ENCODE measurements around the gene ZFP91. TPM values are rescaled to one million over a fixed set of nuclear protein-coding genes. Genes with fewer than 3 reads are reported as not detected.

ZFP91 gene
- total RNA-seq, 4 donors from 2014 or later, result 45.0 to 47.7 (median 47.2) TPM

- Histone ChIP-seq H3K9me3 (peaks cover 0 to 18% (median 0%) of the 10 kb centered on the region in 4 donors), H3K4me3 (no peak overlapping the region), H3K36me3 (no peaks in the 10 kb centered on the region), H3K27me3 (no peaks in the 10 kb centered on the region), H3K4me1 (no peaks in the 10 kb centered on the region), H3K27ac (no peak overlapping the region)
- DNase-seq (ENCODE audit: low spot score in 2 of 2), result no peak
- TF ChIP-seq POLR2A (IDR thresholded peaks at IDR 0.05), result no peak
- TF ChIP-seq CTCF (IDR thresholded peaks at IDR 0.05), result no peak
- TF ChIP-seq EP300 (IDR thresholded peaks at IDR 0.05), result no peak
Measured at GRCh38 chr11:58645854-58646253, 67.0 kb downstream of the ZFP91 start.

GRCh38 chr11:58647141-58647699 is 68.4 kb downstream of the ZFP91 start:
- Histone ChIP-seq H3K9me3 (peaks cover 0 to 18% (median 0%) of the 10 kb centered on the region in 4 donors), H3K27ac (no peak overlapping the region), H3K27me3 (no peaks in the 10 kb centered on the region), H3K4me1 (no peaks in the 10 kb centered on the region), H3K36me3 (no peaks in the 10 kb centered on the region), H3K4me3 (no peak overlapping the region)
- no peak for TF ChIP-seq POLR2A (IDR thresholded peaks at IDR 0.05)
- no peak for TF ChIP-seq EP300 (IDR thresholded peaks at IDR 0.05)
- TF ChIP-seq CTCF (IDR thresholded peaks at IDR 0.05), result no peak
- DNase-seq (ENCODE audit: low spot score in 2 of 2), result no peak
- 41 to 73% methylated on average over 2 of the region's 2 CpGs for WGBS, 2 donors

GRCh38 chr11:58647866-58648265 is 69.0 kb downstream of the ZFP91 start:
- Histone ChIP-seq H3K27ac (no peak overlapping the region), H3K27me3 (no peaks in the 10 kb centered on the region), H3K4me1 (no peaks in the 10 kb centered on the region), H3K9me3 (peaks cover 0 to 18% (median 0%) of the 10 kb centered on the region in 4 donors), H3K4me3 (no peak overlapping the region), H3K36me3 (no peaks in the 10 kb centered on the region)
- 67 to 70% methylated on average over 1 of the region's 1 CpG for WGBS, 2 donors
- no peak for TF ChIP-seq CTCF (IDR thresholded peaks at IDR 0.05)
- TF ChIP-seq POLR2A (IDR thresholded peaks at IDR 0.05), result no peak
- no peak for TF ChIP-seq EP300 (IDR thresholded peaks at IDR 0.05)
- no peak for DNase-seq (ENCODE audit: low spot score in 2 of 2)

- Histone ChIP-seq H3K9me3 (peaks cover 0 to 18% (median 0%) of the 10 kb centered on the region in 4 donors), H3K4me3 (no peak overlapping the region), H3K27me3 (no peaks in the 10 kb centered on the region), H3K4me1 (peaks cover 0 to 3% (median 0%) of the 10 kb centered on the region in 4 donors), H3K36me3 (no peaks in the 10 kb centered on the region), H3K27ac (no peak overlapping the region)
- TF ChIP-seq EP300 (IDR thresholded peaks at IDR 0.05) (no peak), CTCF (IDR thresholded peaks at IDR 0.05) (no peak), POLR2A (IDR thresholded peaks at IDR 0.05) (no peak)
- no peak for DNase-seq (ENCODE audit: low spot score in 2 of 2)
Measured at GRCh38 chr11:58649623-58650022, 70.8 kb downstream of the ZFP91 start.

- Histone ChIP-seq H3K27me3 (no peaks in the 10 kb centered on the region), H3K4me1 (peaks cover 0 to 3% (median 0%) of the 10 kb centered on the region in 4 donors), H3K9me3 (peaks cover 0 to 16% (median 0%) of the 10 kb centered on the region in 4 donors), H3K27ac (no peak overlapping the region), H3K4me3 (no peak overlapping the region), H3K36me3 (no peaks in the 10 kb centered on the region)
- TF ChIP-seq POLR2A (IDR thresholded peaks at IDR 0.05) (no peak), EP300 (IDR thresholded peaks at IDR 0.05) (no peak), CTCF (IDR thresholded peaks at IDR 0.05) (no peak)
- WGBS, 2 donors, result 65 to 80% methylated on average over 1 of the region's 1 CpG
- DNase-seq (ENCODE audit: low spot score in 2 of 2), result no peak
Measured at GRCh38 chr11:58650496-58650895, 71.6 kb downstream of the ZFP91 start.

Data from tibial nerve (tissue), 4 donors.